WTC11 (cell line): ENCODE data around the gene EPO. TPM values are rescaled to one million over a fixed set of nuclear protein-coding genes. Genes with fewer than 3 reads are reported as not detected.
"Not testable (repeated sequence)": the region's sequence is repeated elsewhere in the genome, so short reads cannot be mapped to it uniquely, and the experiment has no call there.

Experiments
- ATAC-seq: fragments of 200-7000 bp; cut with Tn5 transposase; 2 replicates; pipeline ENCODE4 v1.10.0; 2021; ENCODE audit warnings: mild to moderate bottlenecking, moderate library complexity
- CTCF ChIA-PET: fragments of 300-600 bp; sonication (Branson Sonifier 250); formaldehyde crosslinking; loops from one replicate; lab custom pipeline; 2021; ENCODE audit warnings: antibody characterized with exemption; lab: Charles Lee
- POLR2A ChIA-PET: fragments of 350-600 bp; sonication (Branson Sonifier 250); formaldehyde crosslinking; loops from one replicate; lab custom pipeline; 2021; ENCODE audit warnings: antibody characterized with exemption; lab: Charles Lee
- DNase-seq: peaks from one replicate; pipeline ENCODE4 v3.0.0; 2021; ENCODE audit warnings: low spot score
- H3K27ac Mint-ChIP-seq: 2 replicates; pipeline ENCODE4 v1.8.0; 2021; ENCODE audit warnings: mixed read lengths
- H3K27me3 Mint-ChIP-seq: 2 replicates; pipeline ENCODE4 v1.8.0; 2021; ENCODE audit warnings: low read depth, mild to moderate bottlenecking, moderate library complexity, mixed read lengths
- H3K36me3 Mint-ChIP-seq: 2 replicates; pipeline ENCODE4 v1.8.0; 2021; ENCODE audit warnings: mixed read lengths
- H3K4me1 Mint-ChIP-seq: 2 replicates; pipeline ENCODE4 v1.8.0; 2022; ENCODE audit warnings: mixed read lengths
- H3K4me3 Mint-ChIP-seq: 2 replicates; pipeline ENCODE4 v1.8.0; 2021; ENCODE audit warnings: mild to moderate bottlenecking, moderate library complexity, mixed read lengths
- H3K9me3 Mint-ChIP-seq: 2 replicates; pipeline ENCODE4 v1.8.0; 2021; ENCODE audit warnings: mixed read lengths
- CBFB ChIP-seq: sonication (generic); formaldehyde crosslinking; IDR thresholded peaks from 2 replicates; pipeline ENCODE4 v1.8.1; 2022; ENCODE audit warnings: mild to moderate bottlenecking, low read depth, missing genetic modification reagents
- CREB1 ChIP-seq: sonication (generic); formaldehyde crosslinking; IDR thresholded peaks from 2 replicates; pipeline ENCODE4 v1.8.0; 2023; ENCODE audit warnings: mild to moderate bottlenecking, missing genetic modification reagents
- CREM ChIP-seq: sonication (generic); formaldehyde crosslinking; IDR thresholded peaks from 2 replicates; pipeline ENCODE4 v1.8.1; 2022; ENCODE audit warnings: mild to moderate bottlenecking, missing genetic modification reagents, moderate library complexity
- ETV6 ChIP-seq: sonication (generic); formaldehyde crosslinking; IDR thresholded peaks from 2 replicates; pipeline ENCODE4 v1.8.1; 2022; ENCODE audit warnings: mild to moderate bottlenecking, missing genetic modification reagents
- KAT7 ChIP-seq: sonication (generic); formaldehyde crosslinking; IDR thresholded peaks from 2 replicates; pipeline ENCODE4 v1.8.1; 2023; ENCODE audit warnings: missing genetic modification reagents, mild to moderate bottlenecking, borderline replicate concordance
- SMAD4 ChIP-seq: sonication (generic); formaldehyde crosslinking; IDR thresholded peaks from 2 replicates; pipeline ENCODE4 v1.8.0; 2022; ENCODE audit warnings: mild to moderate bottlenecking, missing genetic modification reagents
- TEAD1 ChIP-seq: sonication (generic); formaldehyde crosslinking; IDR thresholded peaks from 2 replicates; pipeline ENCODE4 v1.8.0; 2022; ENCODE audit warnings: mild to moderate bottlenecking, missing genetic modification reagents
- TEAD4 ChIP-seq: sonication (generic); formaldehyde crosslinking; IDR thresholded peaks from 2 replicates; pipeline ENCODE4 v1.8.0; 2022; ENCODE audit warnings: mild to moderate bottlenecking, missing genetic modification reagents
- ZNF396 ChIP-seq: fragments of 250-450 bp; sonication (Bioruptor Pico); IDR thresholded peaks from 2 replicates; pipeline ENCODE4 v1.8.0; 2021; ENCODE audit warnings: mild to moderate bottlenecking, moderate library complexity, borderline replicate concordance
- total RNA-seq: library from RNA; stranded (reverse); gene quantifications from 3 replicates; pipeline ENCODE4 v1.2.3, GENCODE V29; 2021
- TF ChIP-seq, protein P1 (sequence below): sonication (generic); formaldehyde crosslinking; IDR thresholded peaks from 2 replicates; pipeline ENCODE4 v1.8.1; 2022; ENCODE audit warnings: low read depth, missing genetic modification reagents, borderline replicate concordance
- TF ChIP-seq, protein P2 (sequence below): sonication (generic); formaldehyde crosslinking; conservative IDR thresholded peaks from 2 replicates; pipeline ENCODE4 v1.8.1; 2022; ENCODE audit warnings: mild to moderate bottlenecking, missing genetic modification reagents
- TF ChIP-seq, protein P3 (sequence below): sonication (generic); formaldehyde crosslinking; IDR thresholded peaks from 2 replicates; pipeline ENCODE4 v1.8.1; 2023; ENCODE audit warnings: mild to moderate bottlenecking, missing genetic modification reagents, borderline replicate concordance
- TF ChIP-seq, protein P4 (sequence below): sonication (generic); formaldehyde crosslinking; IDR thresholded peaks from 2 replicates; pipeline ENCODE4 v1.8.1; 2022; ENCODE audit warnings: mild to moderate bottlenecking, moderate library complexity, missing genetic modification reagents
- TF ChIP-seq, protein P5 (sequence below): sonication (generic); formaldehyde crosslinking; IDR thresholded peaks from 2 replicates; pipeline ENCODE4 v1.8.1; 2022; ENCODE audit warnings: low read depth, mild to moderate bottlenecking, moderate library complexity, missing genetic modification reagents, borderline replicate concordance
- TF ChIP-seq, protein P6 (sequence below): sonication (generic); formaldehyde crosslinking; IDR thresholded peaks from 2 replicates; pipeline ENCODE4 v1.8.0; 2023; ENCODE audit warnings: missing genetic modification reagents
- TF ChIP-seq, protein P7 (sequence below): sonication (generic); formaldehyde crosslinking; IDR thresholded peaks from 2 replicates; pipeline ENCODE4 v1.8.1; 2022; ENCODE audit warnings: missing genetic modification reagents, borderline replicate concordance
- TF ChIP-seq, protein P8 (sequence below): sonication (generic); formaldehyde crosslinking; IDR thresholded peaks from 2 replicates; pipeline ENCODE4 v1.8.1; 2023; ENCODE audit warnings: mild to moderate bottlenecking, missing genetic modification reagents, moderate library complexity

EPO gene
- total RNA-seq, 1 experiment from 2014 or later, result 0.63 TPM

DNA sequence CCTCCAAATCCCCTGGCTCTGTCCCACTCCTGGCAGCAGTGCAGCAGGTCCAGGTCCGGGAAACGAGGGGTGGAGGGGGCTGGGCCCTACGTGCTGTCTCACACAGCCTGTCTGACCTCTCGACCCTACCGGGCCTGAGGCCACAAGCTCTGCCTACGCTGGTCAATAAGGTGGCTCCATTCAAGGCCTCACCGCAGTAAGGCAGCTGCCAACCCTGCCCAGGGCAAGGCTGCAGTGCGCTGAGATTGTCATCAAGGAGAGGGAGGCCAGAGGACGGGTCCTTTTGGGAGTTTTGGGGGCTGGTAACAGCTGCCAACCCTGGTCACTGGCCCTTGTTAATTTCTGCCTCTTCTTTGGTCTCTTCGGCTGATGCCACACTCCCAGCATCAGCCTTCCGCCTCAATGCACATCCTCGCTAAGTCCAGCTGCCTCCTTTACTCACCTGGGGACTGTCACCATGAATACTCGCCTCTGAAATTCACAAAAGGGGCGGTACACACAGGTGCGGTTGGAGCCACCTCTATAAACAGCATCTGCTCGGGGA lies 3.5 kb downstream of the EPO start (continued):
- TF ChIP-seq, protein P1, sequence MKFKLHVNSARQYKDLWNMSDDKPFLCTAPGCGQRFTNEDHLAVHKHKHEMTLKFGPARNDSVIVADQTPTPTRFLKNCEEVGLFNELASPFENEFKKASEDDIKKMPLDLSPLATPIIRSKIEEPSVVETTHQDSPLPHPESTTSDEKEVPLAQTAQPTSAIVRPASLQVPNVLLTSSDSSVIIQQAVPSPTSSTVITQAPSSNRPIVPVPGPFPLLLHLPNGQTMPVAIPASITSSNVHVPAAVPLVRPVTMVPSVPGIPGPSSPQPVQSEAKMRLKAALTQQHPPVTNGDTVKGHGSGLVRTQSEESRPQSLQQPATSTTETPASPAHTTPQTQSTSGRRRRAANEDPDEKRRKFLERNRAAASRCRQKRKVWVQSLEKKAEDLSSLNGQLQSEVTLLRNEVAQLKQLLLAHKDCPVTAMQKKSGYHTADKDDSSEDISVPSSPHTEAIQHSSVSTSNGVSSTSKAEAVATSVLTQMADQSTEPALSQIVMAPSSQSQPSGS, result no peak

DNA sequence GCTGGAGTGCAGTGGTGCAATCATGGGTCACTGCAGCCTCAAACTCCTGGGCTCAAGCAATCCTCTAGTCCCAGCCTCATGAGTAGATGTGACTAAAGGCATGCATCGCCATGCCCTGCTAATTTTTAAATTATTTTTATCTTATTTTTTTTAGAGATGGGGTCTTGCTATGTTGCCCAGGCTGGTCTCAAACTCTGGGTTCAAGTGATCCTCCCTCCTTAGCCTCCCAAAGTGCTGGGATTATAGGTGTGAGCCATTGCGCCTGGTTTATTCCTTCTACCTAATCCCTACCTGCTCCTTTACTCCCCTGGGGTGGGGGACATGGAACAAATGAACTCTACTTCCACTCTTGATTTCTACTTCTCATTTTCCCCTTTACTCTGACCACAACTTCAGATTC lies 4.1 kb downstream of the EPO start:
- ATAC-seq, H3K27ac Mint-ChIP-seq, H3K4me1 Mint-ChIP-seq, H3K4me3 Mint-ChIP-seq, H3K9me3 Mint-ChIP-seq, POLR2A ChIA-PET, DNase-seq, H3K36me3 Mint-ChIP-seq: not testable (repeated sequence)
- peaks cover 40% of the 10 kb centered on the region for H3K27me3 Mint-ChIP-seq
- CTCF ChIA-PET, result interaction anchor here (1.6 to 4.9 kb wide), 5 partner anchors 19 to 128 kb away, joined by 4 to 119 read pairs (median 19); partner anchors contain the start of genes GNB2, MOSPD3, POP7 and SLC12A9

DNA sequence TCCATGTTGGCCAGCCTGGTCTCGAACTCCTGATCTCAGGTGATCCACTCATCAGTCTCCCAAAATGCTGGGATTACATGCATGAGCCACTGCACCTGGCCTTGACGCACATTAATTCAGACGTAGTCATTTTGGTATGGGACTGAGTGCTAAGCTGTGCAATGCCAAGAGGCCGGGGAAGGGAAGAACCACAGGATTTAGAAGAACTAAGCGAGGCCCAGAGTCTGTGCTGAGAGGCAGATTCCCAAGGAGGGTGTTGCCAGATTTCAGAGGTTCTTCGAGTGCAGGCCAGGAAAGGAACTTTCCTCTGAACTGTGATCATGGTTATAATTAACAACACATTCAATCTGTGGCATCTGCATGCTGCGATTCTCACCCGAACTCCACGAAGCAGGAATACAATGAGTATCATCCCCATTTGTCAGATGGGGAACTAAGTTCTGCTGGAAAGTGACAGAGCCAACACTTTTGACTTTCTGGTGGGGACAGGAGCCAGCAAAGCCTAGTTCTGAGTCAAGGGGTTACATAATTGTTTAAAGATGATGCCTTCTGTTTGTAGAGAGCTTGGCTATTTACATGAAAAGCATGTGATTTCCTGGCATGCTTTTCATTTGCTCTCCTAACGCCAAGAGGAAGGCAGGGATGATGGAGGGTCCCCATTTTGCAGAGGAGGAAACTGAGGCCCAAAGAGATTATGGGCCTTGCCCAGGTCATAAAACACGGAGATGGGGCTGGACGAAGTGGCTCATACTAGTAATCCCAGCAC lies 6.9 kb downstream of the EPO start:
- H3K4me1 Mint-ChIP-seq, result peaks cover 3% of the 10 kb centered on the region; the same call in 1 of the 2 replicates
- POLR2A ChIA-PET, result no interaction called here
- TF ChIP-seq CREM (CRISPR knock-in tag) (no peak), CBFB (CRISPR knock-in tag) (no peak)
- TF ChIP-seq, protein P2, sequence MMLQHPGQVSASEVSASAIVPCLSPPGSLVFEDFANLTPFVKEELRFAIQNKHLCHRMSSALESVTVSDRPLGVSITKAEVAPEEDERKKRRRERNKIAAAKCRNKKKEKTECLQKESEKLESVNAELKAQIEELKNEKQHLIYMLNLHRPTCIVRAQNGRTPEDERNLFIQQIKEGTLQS (CRISPR knock-in tag), result no peak
- TF ChIP-seq, protein P3, sequence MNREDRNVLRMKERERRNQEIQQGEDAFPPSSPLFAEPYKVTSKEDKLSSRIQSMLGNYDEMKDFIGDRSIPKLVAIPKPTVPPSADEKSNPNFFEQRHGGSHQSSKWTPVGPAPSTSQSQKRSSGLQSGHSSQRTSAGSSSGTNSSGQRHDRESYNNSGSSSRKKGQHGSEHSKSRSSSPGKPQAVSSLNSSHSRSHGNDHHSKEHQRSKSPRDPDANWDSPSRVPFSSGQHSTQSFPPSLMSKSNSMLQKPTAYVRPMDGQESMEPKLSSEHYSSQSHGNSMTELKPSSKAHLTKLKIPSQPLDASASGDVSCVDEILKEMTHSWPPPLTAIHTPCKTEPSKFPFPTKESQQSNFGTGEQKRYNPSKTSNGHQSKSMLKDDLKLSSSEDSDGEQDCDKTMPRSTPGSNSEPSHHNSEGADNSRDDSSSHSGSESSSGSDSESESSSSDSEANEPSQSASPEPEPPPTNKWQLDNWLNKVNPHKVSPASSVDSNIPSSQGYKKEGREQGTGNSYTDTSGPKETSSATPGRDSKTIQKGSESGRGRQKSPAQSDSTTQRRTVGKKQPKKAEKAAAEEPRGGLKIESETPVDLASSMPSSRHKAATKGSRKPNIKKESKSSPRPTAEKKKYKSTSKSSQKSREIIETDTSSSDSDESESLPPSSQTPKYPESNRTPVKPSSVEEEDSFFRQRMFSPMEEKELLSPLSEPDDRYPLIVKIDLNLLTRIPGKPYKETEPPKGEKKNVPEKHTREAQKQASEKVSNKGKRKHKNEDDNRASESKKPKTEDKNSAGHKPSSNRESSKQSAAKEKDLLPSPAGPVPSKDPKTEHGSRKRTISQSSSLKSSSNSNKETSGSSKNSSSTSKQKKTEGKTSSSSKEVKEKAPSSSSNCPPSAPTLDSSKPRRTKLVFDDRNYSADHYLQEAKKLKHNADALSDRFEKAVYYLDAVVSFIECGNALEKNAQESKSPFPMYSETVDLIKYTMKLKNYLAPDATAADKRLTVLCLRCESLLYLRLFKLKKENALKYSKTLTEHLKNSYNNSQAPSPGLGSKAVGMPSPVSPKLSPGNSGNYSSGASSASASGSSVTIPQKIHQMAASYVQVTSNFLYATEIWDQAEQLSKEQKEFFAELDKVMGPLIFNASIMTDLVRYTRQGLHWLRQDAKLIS (CRISPR knock-in tag), result no peak
- TF ChIP-seq, all 79 proteins: peak for 0
- no peak overlapping the region for H3K4me3 Mint-ChIP-seq
- H3K9me3 Mint-ChIP-seq, result no peaks in the 10 kb centered on the region
- no peaks in the 10 kb centered on the region for H3K36me3 Mint-ChIP-seq
- ATAC-seq (no peak), DNase-seq (no peak)
- CTCF ChIA-PET, result interaction anchor here (0.9 to 4.9 kb wide), 3 partner anchors 22 to 74 kb away, joined by 3 to 119 read pairs (median 3); partner anchors contain the start of gene POP7
- H3K27ac Mint-ChIP-seq, result no peak overlapping the region
- peaks cover 14% of the 10 kb centered on the region for H3K27me3 Mint-ChIP-seq

DNA sequence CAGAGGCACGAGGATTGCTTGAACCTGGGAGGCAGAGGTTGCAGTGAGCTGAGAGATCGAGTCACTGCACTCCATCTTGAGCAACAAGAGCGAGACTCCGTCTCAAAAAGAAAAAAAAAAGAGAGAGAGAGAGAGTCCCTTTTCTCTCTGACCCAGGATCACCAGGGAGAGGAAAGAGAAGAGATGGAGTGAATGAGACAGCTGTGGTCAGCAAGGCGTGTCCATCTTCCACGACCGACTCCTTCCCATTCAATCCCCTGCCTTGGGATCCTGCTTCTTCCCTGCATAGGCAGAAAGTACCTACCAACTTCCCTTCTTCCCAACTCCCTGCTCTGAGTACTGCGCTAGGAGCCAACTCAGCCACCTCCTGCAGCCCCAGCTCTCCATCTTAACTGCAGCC lies 7.9 kb downstream of the EPO start:
- DNase-seq, result no peak
- Mint-ChIP-seq H3K4me3 (no peak overlapping the region), H3K27me3 (peaks cover 4% of the 10 kb centered on the region), H3K27ac (no peak overlapping the region), H3K4me1 (peaks cover 3% of the 10 kb centered on the region; the same call in 1 of the 2 replicates), H3K36me3 (no peaks in the 10 kb centered on the region), H3K9me3 (no peaks in the 10 kb centered on the region)
- CTCF ChIA-PET, result interaction anchor here (1.2 to 4.9 kb wide), 2 partner anchors 23 to 73 kb away, joined by 3 to 119 read pairs; partner anchors contain the start of gene POP7
- ATAC-seq, result no peak
- POLR2A ChIA-PET, result no interaction called here
- TF ChIP-seq ZNF396 (no peak), CREB1 (CRISPR knock-in tag) (no peak), TEAD1 (CRISPR knock-in tag) (no peak), SMAD4 (CRISPR knock-in tag) (no peak), KAT7 (no peak), ETV6 (CRISPR knock-in tag) (no peak), TEAD4 (CRISPR knock-in tag) (no peak)
- TF ChIP-seq, protein P4, sequence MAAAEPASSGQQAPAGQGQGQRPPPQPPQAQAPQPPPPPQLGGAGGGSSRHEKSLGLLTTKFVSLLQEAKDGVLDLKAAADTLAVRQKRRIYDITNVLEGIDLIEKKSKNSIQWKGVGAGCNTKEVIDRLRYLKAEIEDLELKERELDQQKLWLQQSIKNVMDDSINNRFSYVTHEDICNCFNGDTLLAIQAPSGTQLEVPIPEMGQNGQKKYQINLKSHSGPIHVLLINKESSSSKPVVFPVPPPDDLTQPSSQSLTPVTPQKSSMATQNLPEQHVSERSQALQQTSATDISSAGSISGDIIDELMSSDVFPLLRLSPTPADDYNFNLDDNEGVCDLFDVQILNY (CRISPR knock-in tag), result no peak
- TF ChIP-seq, protein P5, sequence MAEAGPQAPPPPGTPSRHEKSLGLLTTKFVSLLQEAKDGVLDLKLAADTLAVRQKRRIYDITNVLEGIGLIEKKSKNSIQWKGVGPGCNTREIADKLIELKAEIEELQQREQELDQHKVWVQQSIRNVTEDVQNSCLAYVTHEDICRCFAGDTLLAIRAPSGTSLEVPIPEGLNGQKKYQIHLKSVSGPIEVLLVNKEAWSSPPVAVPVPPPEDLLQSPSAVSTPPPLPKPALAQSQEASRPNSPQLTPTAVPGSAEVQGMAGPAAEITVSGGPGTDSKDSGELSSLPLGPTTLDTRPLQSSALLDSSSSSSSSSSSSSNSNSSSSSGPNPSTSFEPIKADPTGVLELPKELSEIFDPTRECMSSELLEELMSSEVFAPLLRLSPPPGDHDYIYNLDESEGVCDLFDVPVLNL (CRISPR knock-in tag), result no peak
- TF ChIP-seq, protein P6, sequence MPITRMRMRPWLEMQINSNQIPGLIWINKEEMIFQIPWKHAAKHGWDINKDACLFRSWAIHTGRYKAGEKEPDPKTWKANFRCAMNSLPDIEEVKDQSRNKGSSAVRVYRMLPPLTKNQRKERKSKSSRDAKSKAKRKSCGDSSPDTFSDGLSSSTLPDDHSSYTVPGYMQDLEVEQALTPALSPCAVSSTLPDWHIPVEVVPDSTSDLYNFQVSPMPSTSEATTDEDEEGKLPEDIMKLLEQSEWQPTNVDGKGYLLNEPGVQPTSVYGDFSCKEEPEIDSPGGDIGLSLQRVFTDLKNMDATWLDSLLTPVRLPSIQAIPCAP, result no peak
- TF ChIP-seq, protein P7, sequence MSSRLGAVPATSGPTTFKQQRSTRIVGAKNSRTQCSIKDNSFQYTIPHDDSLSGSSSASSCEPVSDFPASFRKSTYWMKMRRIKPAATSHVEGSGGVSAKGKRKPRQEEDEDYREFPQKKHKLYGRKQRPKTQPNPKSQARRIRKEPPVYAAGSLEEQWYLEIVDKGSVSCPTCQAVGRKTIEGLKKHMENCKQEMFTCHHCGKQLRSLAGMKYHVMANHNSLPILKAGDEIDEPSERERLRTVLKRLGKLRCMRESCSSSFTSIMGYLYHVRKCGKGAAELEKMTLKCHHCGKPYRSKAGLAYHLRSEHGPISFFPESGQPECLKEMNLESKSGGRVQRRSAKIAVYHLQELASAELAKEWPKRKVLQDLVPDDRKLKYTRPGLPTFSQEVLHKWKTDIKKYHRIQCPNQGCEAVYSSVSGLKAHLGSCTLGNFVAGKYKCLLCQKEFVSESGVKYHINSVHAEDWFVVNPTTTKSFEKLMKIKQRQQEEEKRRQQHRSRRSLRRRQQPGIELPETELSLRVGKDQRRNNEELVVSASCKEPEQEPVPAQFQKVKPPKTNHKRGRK (CRISPR knock-in tag), result no peak
- TF ChIP-seq, protein P8, sequence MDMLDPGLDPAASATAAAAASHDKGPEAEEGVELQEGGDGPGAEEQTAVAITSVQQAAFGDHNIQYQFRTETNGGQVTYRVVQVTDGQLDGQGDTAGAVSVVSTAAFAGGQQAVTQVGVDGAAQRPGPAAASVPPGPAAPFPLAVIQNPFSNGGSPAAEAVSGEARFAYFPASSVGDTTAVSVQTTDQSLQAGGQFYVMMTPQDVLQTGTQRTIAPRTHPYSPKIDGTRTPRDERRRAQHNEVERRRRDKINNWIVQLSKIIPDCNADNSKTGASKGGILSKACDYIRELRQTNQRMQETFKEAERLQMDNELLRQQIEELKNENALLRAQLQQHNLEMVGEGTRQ, result no peak
